ENCODE measurements around the gene COLQ.

COLQ gene

GRCh38 chr3:15451216-15452113, 70.0 kb downstream of the COLQ start:
- no peak for TF ChIP-seq CTCF (IDR thresholded peaks at IDR 0.05)
- no peaks in the 10 kb centered on the region for H3K36me3 ChIP-seq
- no peaks in the 10 kb centered on the region for H3K4me1 ChIP-seq (ENCODE audit: control insufficient read depth in 1 of 2, insufficient read depth in 1 of 2, low read depth in 1 of 2, low read length in 1 of 2)
- H3K27me3 ChIP-seq: no peaks in the 10 kb centered on the region
- H3K9me3 ChIP-seq: no peaks in the 10 kb centered on the region
- no peak overlapping the region for H3K27ac ChIP-seq
- no peak overlapping the region for H3K4me3 ChIP-seq (ENCODE audit: low read depth in 1 of 2, low read length in 1 of 2)

- no peaks in the 10 kb centered on the region for H3K27me3 ChIP-seq
- H3K4me3 ChIP-seq (ENCODE audit: low read depth in 1 of 2, low read length in 1 of 2): no peak overlapping the region
- no peaks in the 10 kb centered on the region for H3K4me1 ChIP-seq (ENCODE audit: control insufficient read depth in 1 of 2, insufficient read depth in 1 of 2, low read depth in 1 of 2, low read length in 1 of 2)
- H3K27ac ChIP-seq: no peak overlapping the region
- H3K36me3 ChIP-seq: no peaks in the 10 kb centered on the region
- no peaks in the 10 kb centered on the region for H3K9me3 ChIP-seq
- TF ChIP-seq CTCF (IDR thresholded peaks at IDR 0.05): no peak
These were observed 70.9 kb downstream of the COLQ start for GRCh38 chr3:15450438-15451215.

GRCh38 chr3:15449489-15450224, 71.8 kb downstream of the COLQ start:
- Histone ChIP-seq H3K4me1 (ENCODE audit: control insufficient read depth in 1 of 2, insufficient read depth in 1 of 2, low read depth in 1 of 2, low read length in 1 of 2) (no peaks in the 10 kb centered on the region), H3K4me3 (ENCODE audit: low read depth in 1 of 2, low read length in 1 of 2) (no peak overlapping the region), H3K27me3 (no peaks in the 10 kb centered on the region), H3K27ac (no peak overlapping the region), H3K9me3 (no peaks in the 10 kb centered on the region), H3K36me3 (no peaks in the 10 kb centered on the region)
- no peak for TF ChIP-seq CTCF (IDR thresholded peaks at IDR 0.05)

- Histone ChIP-seq H3K4me3 (ENCODE audit: low read depth in 1 of 2, low read length in 1 of 2) (no peak overlapping the region), H3K27ac (no peak overlapping the region), H3K9me3 (no peaks in the 10 kb centered on the region), H3K4me1 (ENCODE audit: control insufficient read depth in 1 of 2, insufficient read depth in 1 of 2, low read depth in 1 of 2, low read length in 1 of 2) (peaks cover 12 to 18% of the 10 kb centered on the region in 2 experiments), H3K27me3 (no peaks in the 10 kb centered on the region), H3K36me3 (peaks cover 53% of the 10 kb centered on the region)
- TF ChIP-seq CTCF (IDR thresholded peaks at IDR 0.05): no peak
These were observed 77.5 kb downstream of the COLQ start for GRCh38 chr3:15443826-15444524.

- Histone ChIP-seq H3K9me3 (no peaks in the 10 kb centered on the region), H3K36me3 (peaks cover 78% of the 10 kb centered on the region), H3K27me3 (no peaks in the 10 kb centered on the region), H3K4me3 (ENCODE audit: low read depth in 1 of 2, low read length in 1 of 2) (no peak overlapping the region), H3K4me1 (ENCODE audit: control insufficient read depth in 1 of 2, insufficient read depth in 1 of 2, low read depth in 1 of 2, low read length in 1 of 2) (peaks cover 16 to 24% of the 10 kb centered on the region in 2 experiments), H3K27ac (peak overlapping the region; percentile 16)
- no peak for TF ChIP-seq CTCF (IDR thresholded peaks at IDR 0.05)
These were observed 80.6 kb downstream of the COLQ start for GRCh38 chr3:15440891-15441290.

Measured in neutrophil (primary cell).